Chondrocyte (in vitro differentiated cells): Measurements from ENCODE around the gene ATG16L2. TPM values are rescaled to one million over a fixed set of nuclear protein-coding genes. Genes with fewer than 3 reads are reported as not detected.

ENCODE experiments used
- DNase-seq: peaks from one replicate; pipeline ENCODE4 v3.0.0; 2021; ENCODE audit warnings: mixed read lengths, low spot score
- H3K27ac Mint-ChIP-seq: one replicate; pipeline ENCODE4 v1.8.0; 2021; ENCODE audit warnings: mild to moderate bottlenecking, moderate library complexity, mixed read lengths; ENCODE audit not compliant: unreplicated experiment
- H3K27me3 Mint-ChIP-seq: 2 replicates; pipeline ENCODE4 v1.8.0; 2021; ENCODE audit warnings: low read depth, mixed read lengths
- H3K36me3 Mint-ChIP-seq: 2 replicates; pipeline ENCODE4 v1.8.0; 2021; ENCODE audit warnings: low read depth, mixed read lengths
- H3K4me1 Mint-ChIP-seq: 2 replicates; pipeline ENCODE4 v1.8.0; 2021; ENCODE audit warnings: low read depth, mild to moderate bottlenecking, mixed read lengths
- H3K4me3 Mint-ChIP-seq: one replicate; pipeline ENCODE4 v1.8.0; 2021; ENCODE audit warnings: mild to moderate bottlenecking, moderate library complexity, mixed read lengths; ENCODE audit not compliant: unreplicated experiment
- H3K9me3 Mint-ChIP-seq: 2 replicates; pipeline ENCODE4 v1.8.0; 2021; ENCODE audit warnings: low read depth, mixed read lengths
- microRNA-seq: library from miRNA; unstranded; fragments of <30 nt; microRNA quantifications from one replicate; pipeline ENCODE4 v1.2.0, GENCODE V29; 2020; ENCODE audit warnings: borderline number of aligned reads
- total RNA-seq: library from RNA; stranded (reverse); gene quantifications from 3 replicates; pipeline ENCODE4 v1.2.1, GENCODE V29; 2021
- TF ChIP-seq, protein P1 (sequence below): fragments of 200-600 bp; sonication (generic); IDR thresholded peaks from 2 replicates; pipeline ENCODE4 v1.5.0; 2021; ENCODE audit warnings: antibody characterized with exemption, mild to moderate bottlenecking, moderate library complexity

The ATG16L2 gene
- total RNA-seq, 1 donor from 2014 or later: 9.9 TPM

DNA sequence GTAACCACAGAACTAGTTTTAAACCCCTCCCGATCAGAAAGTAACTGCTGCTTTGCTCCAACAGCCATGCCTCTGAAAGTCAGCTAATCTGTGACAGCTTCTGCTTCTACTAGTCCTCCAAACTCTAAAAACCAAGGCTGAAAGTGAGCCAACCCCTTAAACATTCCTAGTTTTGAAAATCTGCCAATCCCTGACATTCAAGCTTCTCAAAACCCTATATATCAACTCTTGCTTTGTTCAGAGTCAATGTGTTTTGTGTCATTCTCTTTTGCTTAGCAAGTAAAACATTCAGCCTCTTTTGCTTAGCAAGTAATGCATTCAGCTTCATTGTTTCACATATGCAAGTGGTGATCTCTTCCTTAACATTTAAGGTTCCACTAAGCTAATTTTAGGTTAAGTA lies 56.9 kb downstream of the ATG16L2 start:
- Mint-ChIP-seq H3K4me1 (peaks cover 45% of the 10 kb centered on the region), H3K27me3 (no peaks in the 10 kb centered on the region), H3K4me3 (no peak overlapping the region), H3K27ac (peak overlapping the region; percentile 51), H3K36me3 (peaks cover 11% of the 10 kb centered on the region), H3K9me3 (no peaks in the 10 kb centered on the region)
- DNase-seq: no peak
- TF ChIP-seq, protein P1, sequence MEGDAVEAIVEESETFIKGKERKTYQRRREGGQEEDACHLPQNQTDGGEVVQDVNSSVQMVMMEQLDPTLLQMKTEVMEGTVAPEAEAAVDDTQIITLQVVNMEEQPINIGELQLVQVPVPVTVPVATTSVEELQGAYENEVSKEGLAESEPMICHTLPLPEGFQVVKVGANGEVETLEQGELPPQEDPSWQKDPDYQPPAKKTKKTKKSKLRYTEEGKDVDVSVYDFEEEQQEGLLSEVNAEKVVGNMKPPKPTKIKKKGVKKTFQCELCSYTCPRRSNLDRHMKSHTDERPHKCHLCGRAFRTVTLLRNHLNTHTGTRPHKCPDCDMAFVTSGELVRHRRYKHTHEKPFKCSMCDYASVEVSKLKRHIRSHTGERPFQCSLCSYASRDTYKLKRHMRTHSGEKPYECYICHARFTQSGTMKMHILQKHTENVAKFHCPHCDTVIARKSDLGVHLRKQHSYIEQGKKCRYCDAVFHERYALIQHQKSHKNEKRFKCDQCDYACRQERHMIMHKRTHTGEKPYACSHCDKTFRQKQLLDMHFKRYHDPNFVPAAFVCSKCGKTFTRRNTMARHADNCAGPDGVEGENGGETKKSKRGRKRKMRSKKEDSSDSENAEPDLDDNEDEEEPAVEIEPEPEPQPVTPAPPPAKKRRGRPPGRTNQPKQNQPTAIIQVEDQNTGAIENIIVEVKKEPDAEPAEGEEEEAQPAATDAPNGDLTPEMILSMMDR: no peak

DNA sequence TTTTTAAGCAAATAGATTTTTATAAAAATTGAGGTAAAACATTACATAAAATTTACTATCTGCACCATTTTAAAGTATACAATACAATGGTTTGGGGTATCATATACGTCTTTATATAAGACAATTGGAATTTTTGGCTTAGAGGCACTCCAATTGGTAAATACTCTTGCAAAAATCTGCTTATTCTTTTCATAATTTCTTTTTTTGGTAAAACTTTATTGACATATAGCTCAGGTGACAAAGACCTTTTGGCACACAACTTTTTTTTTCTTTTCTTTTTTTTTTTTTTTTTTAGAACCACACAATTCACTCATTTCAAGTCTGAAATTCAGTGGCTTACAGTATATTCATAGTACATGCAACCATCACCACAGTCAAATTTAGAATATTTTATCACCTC lies 57.8 kb downstream of the ATG16L2 start:
- H3K4me1 Mint-ChIP-seq: peaks cover 36% of the 10 kb centered on the region
- TF ChIP-seq, protein P1: no peak
- H3K27me3 Mint-ChIP-seq: no peaks in the 10 kb centered on the region
- no peaks in the 10 kb centered on the region for H3K9me3 Mint-ChIP-seq
- peaks cover 9% of the 10 kb centered on the region for H3K36me3 Mint-ChIP-seq
- H3K27ac Mint-ChIP-seq: peak overlapping the region; percentile 32
- no peak for DNase-seq
- no peak overlapping the region for H3K4me3 Mint-ChIP-seq

DNA sequence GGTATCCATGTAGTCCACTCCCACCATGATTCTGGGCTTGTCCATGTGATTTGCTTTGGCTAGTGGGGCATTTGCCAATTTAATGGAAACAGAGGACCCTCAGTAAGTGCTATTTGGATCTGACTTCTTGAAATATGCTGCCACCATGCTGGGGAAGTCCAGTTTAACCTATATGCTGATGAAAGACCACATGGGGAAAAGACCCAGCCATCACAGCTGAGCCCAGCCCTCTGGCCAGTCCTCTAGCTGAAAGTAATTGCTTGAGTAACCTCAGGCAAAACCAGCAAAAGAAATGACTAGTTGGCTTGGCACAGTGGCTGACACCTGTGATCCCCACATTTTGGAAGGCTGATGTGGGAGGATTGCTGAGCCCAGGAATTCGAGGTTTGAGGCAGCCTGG lies 61.5 kb downstream of the ATG16L2 start:
- Mint-ChIP-seq H3K36me3 (peaks cover 17% of the 10 kb centered on the region), H3K27ac (peak overlapping the region; percentile 39), H3K27me3 (no peaks in the 10 kb centered on the region), H3K4me3 (no peak overlapping the region), H3K9me3 (peaks cover 2% of the 10 kb centered on the region), H3K4me1 (peaks cover 16% of the 10 kb centered on the region)
- TF ChIP-seq, protein P1: no peak
- no peak for DNase-seq

DNA sequence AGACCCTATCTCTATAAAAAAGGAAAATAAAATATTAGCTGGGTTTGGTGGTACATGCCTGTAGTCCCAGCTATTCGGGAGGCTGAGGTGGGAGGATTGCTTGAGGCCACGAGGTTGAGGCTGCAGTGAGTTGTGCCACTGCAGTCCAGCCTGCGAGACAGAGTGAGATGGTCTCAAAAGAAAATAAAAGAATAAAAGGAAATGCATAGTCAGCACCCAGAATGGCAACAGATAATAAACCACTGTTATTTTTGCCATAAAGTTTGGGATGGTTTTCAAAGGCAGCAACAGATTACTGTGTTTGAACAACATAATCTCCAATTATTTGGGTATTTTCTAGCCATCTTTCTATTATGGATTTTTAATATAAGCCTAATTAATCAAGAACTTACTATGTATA lies 61.9 kb downstream of the ATG16L2 start:
- DNase-seq: no peak
- peaks cover 2% of the 10 kb centered on the region for H3K9me3 Mint-ChIP-seq
- TF ChIP-seq, protein P1: no peak
- H3K27ac Mint-ChIP-seq: no peak overlapping the region
- H3K36me3 Mint-ChIP-seq: peaks cover 18% of the 10 kb centered on the region
- peaks cover 12% of the 10 kb centered on the region for H3K4me1 Mint-ChIP-seq
- no peaks in the 10 kb centered on the region for H3K27me3 Mint-ChIP-seq
- no peak overlapping the region for H3K4me3 Mint-ChIP-seq

Small RNA genes within 50 kb of the gene (microRNA-seq; reads per million reads assigned to microRNA genes)
- gene MIR4692: not detected

Other genes with a start within 250 kb of the ATG16L2 start
- gene PDE2A, start 140.0 kb upstream of the ATG16L2 start, total RNA-seq: 0.21 TPM in 1 of 3 replicates, not detected in the others
- gene ARAP1, start 62.0 kb upstream of the ATG16L2 start, total RNA-seq: 45.3 to 67.4 TPM (median 48.1 TPM) in 3 replicates
- 58.8 to 81.0 TPM (median 79.4 TPM) in 3 replicates for gene STARD10, start 20.4 kb upstream of the ATG16L2 start, total RNA-seq